Endothelial cell of umbilical vein (primary cell): Measurements from ENCODE around the gene OR10J1. TPM values are rescaled to one million over a fixed set of nuclear protein-coding genes. Genes with fewer than 3 reads are reported as not detected.

Source experiments
- BruUV-seq: library from RNA; stranded (reverse); fragments of 400-500 nt; replicated peaks from 2 replicates; lab custom pipeline; 2021; lab: Mats Ljungman, UMichigan
- CTCF ChIA-PET: fragments of 300-600, 350-600 bp; sonication (Branson Sonifier 250); formaldehyde crosslinking; loops from one replicate; lab custom pipeline; 2021; ENCODE audit warnings: antibody characterized with exemption, inconsistent platforms; lab: Charles Lee
- POLR2A ChIA-PET: fragments of 300-600, 350-600 bp; sonication (Branson Sonifier 250); formaldehyde crosslinking; loops from one replicate; lab custom pipeline; 2021; ENCODE audit warnings: antibody characterized with exemption, inconsistent platforms; lab: Charles Lee
- DNase-seq: peaks from one replicate; pipeline ENCODE4 v3.0.0-alpha.2; 2011; ENCODE audit warnings: low read depth, low spot score
- FAIRE-seq: peaks from 2 replicates; lab custom pipeline; 2011; peaks lifted over from hg19 to GRCh38; lab: Jason Lieb, UNC
- H2AFZ ChIP-seq: 2 replicates; pipeline ENCODE4 v1.6.0; 2012; ENCODE audit warnings: low read depth, low read length, control low read depth, inconsistent platforms
- H3K27ac ChIP-seq: 2 replicates; pipeline ENCODE4 v1.5.1; 2011; ENCODE audit warnings: low read depth, mild to moderate bottlenecking, control low read depth, low read length, moderate library complexity; ENCODE audit not compliant: insufficient read depth
- H3K27me3 ChIP-seq, 2 experiments: 2 replicates each; pipeline versions ENCODE4 v1.6.0 to v1.6.1; 2011; ENCODE audit warnings: low read length in 2 of 2, mixed read lengths in 1 of 2; ENCODE audit not compliant: control insufficient read depth in 2 of 2, insufficient read depth in 2 of 2
- H3K36me3 ChIP-seq, 2 experiments: 2 replicates in 1 of 2; 3 replicates in 1 of 2; pipeline ENCODE4 v1.5.1; 2011; ENCODE audit warnings: low read length in 2 of 2, mild to moderate bottlenecking in 1 of 2, moderate library complexity in 1 of 2; ENCODE audit not compliant: control insufficient read depth in 2 of 2, insufficient read depth in 2 of 2; ENCODE audit errors: extremely low read depth in 1 of 2
- H3K4me1 ChIP-seq: 3 replicates; pipeline ENCODE4 v1.5.1; 2011; ENCODE audit warnings: mild to moderate bottlenecking, low read length; ENCODE audit not compliant: control insufficient read depth, insufficient read depth; ENCODE audit errors: extremely low read depth
- H3K4me2 ChIP-seq: 2 replicates; pipeline ENCODE4 v1.6.1; 2011; ENCODE audit warnings: low read length, control low read depth, mixed read lengths; ENCODE audit not compliant: insufficient read depth
- H3K4me3 ChIP-seq, 3 experiments: fragments of 200-600 bp in 1 of 3; sonication (generic), shearing (Covaris generic) in 1 of 3; replicated peaks in 1 of 3; 2 replicates each; pipeline ENCODE4 v1.5.1; 2011 to 2016; ENCODE audit warnings: control low read depth in 3 of 3, low read length in 3 of 3, mild to moderate bottlenecking in 2 of 3, inconsistent platforms in 1 of 3, low read depth in 1 of 3, moderate library complexity in 1 of 3; ENCODE audit not compliant: insufficient read depth in 1 of 3
- H3K79me2 ChIP-seq: 2 replicates; pipeline ENCODE4 v1.6.0; 2012; ENCODE audit warnings: low read length, inconsistent platforms; ENCODE audit not compliant: control insufficient read depth, insufficient read depth
- H3K9ac ChIP-seq: replicated peaks from 2 replicates; pipeline ENCODE3; 2011; ENCODE audit warnings: low read length, control low read depth; ENCODE audit not compliant: insufficient read depth; ENCODE audit errors: extremely low read depth
- H3K9me1 ChIP-seq: replicated peaks from 3 replicates; pipeline ENCODE4 v1.6.0; 2011; ENCODE audit warnings: mild to moderate bottlenecking, low read length; ENCODE audit not compliant: control insufficient read depth, insufficient read depth; ENCODE audit errors: extremely low read depth
- H3K9me3 ChIP-seq: replicated peaks from 2 replicates; pipeline ENCODE4 v1.5.1; 2012; ENCODE audit warnings: low read length, inconsistent platforms; ENCODE audit not compliant: control insufficient read depth, insufficient read depth
- H4K20me1 ChIP-seq: replicated peaks from 2 replicates; pipeline ENCODE3; 2011; ENCODE audit warnings: mild to moderate bottlenecking, low read length; ENCODE audit not compliant: control insufficient read depth, insufficient read depth; ENCODE audit errors: extremely low read depth
- CTCF ChIP-seq, 2 donors: IDR thresholded peaks; 1 replicate in 1 of 2; 2 replicates in 1 of 2; pipeline ENCODE4 v1.5.1; 2011; ENCODE audit warnings: low read length in 2 of 2, mild to moderate bottlenecking in 2 of 2, moderate library complexity in 2 of 2, control low read depth in 1 of 2, inconsistent platforms in 1 of 2, low read depth in 1 of 2; ENCODE audit not compliant: insufficient read depth in 1 of 2; ENCODE audit errors: extremely low read depth in 1 of 2
- EZH2 ChIP-seq: IDR thresholded peaks from 2 replicates; pipeline ENCODE4 v1.6.1; 2012; ENCODE audit warnings: borderline replicate concordance, low read depth, mild to moderate bottlenecking, moderate library complexity, low read length, inconsistent platforms; ENCODE audit not compliant: severe bottlenecking
- FOS ChIP-seq: IDR thresholded peaks from 2 replicates; pipeline ENCODE4 v1.6.1; 2011; ENCODE audit warnings: mild to moderate bottlenecking, low read length, moderate library complexity, borderline replicate concordance; ENCODE audit not compliant: insufficient read depth
- GATA2 ChIP-seq: IDR thresholded peaks from 2 replicates; pipeline ENCODE4 v1.7.0; 2011; ENCODE audit warnings: low read depth, mild to moderate bottlenecking, moderate library complexity, mixed read lengths, low read length; ENCODE audit not compliant: insufficient read length, insufficient read depth
- JUN ChIP-seq: IDR thresholded peaks from 2 replicates; pipeline ENCODE4 v1.6.1; 2011; ENCODE audit warnings: borderline replicate concordance, low read depth; ENCODE audit not compliant: insufficient read length, insufficient read depth
- MAX ChIP-seq: IDR thresholded peaks from 2 replicates; pipeline ENCODE4 v1.6.1; 2011; ENCODE audit not compliant: insufficient read depth, insufficient read length
- MYC ChIP-seq: IDR thresholded peaks from one replicate; pipeline ENCODE4 v1.6.1; 2011; ENCODE audit warnings: mild to moderate bottlenecking, low read depth, low read length
- POLR2A ChIP-seq: IDR thresholded peaks from 2 replicates; pipeline ENCODE4 v1.6.1; 2012; ENCODE audit warnings: low read depth, mild to moderate bottlenecking, control low read depth, low read length
- POLR2AphosphoS5 ChIP-seq: IDR thresholded peaks from 2 replicates; pipeline ENCODE4 v1.6.1; 2012; ENCODE audit warnings: low read depth, mild to moderate bottlenecking, control low read depth, low read length, moderate library complexity; ENCODE audit not compliant: insufficient read depth
- dilution Hi-C: fragments of 300-500 bp; cut with MboI; formaldehyde crosslinking; loops from one replicate; pipeline ENCODE4 v1.15.0; 2019; ENCODE audit warnings: low sequenced_read_pairs; ENCODE audit not compliant: extremely low pct_ligation_motif_present
- intact Hi-C: fragments of 100-400 bp; cut with micrococcal nuclease; formaldehyde crosslinking; loops from one replicate; pipeline ENCODE4 v1.10.0; 2022
- polyA plus RNA-seq, 4 experiments: library from polyadenylated mRNA; depleted of rRNA in 3 of 4; stranded (reverse) in 3 of 4; unstranded in 1 of 4; fragments of >200 nt; gene quantifications; 2 replicates each; pipeline versions ENCODE4 v1.2.1 to v1.2.3, GENCODE V29; 2011 to 2012; ENCODE audit warnings: missing spikeins in 1 of 4
- total RNA-seq: library from RNA; stranded (reverse); gene quantifications from 2 replicates; pipeline ENCODE4 v1.2.3, GENCODE V29; 2021

The OR10J1 gene
- total and polyA plus RNA-seq, 2 donors (not counting 3 experiments of a cell fraction or from before 2014, with no cell fraction given): not detected

- H3K4me2 ChIP-seq: no peak overlapping the region
- H3K79me2 ChIP-seq: no peaks in the 10 kb centered on the region
- no peaks in the 10 kb centered on the region for H4K20me1 ChIP-seq
- H3K4me1 ChIP-seq: peaks cover 15% of the 10 kb centered on the region
- DNase-seq (no peak), FAIRE-seq (no peak)
- no peaks in the 10 kb centered on the region for H3K9me1 ChIP-seq
- no peaks in the 10 kb centered on the region for H3K9me3 ChIP-seq
- H3K27me3 ChIP-seq: no peaks in the 10 kb centered on the region
- H3K4me3 ChIP-seq: no peak overlapping the region
- no peaks in the 10 kb centered on the region for H3K36me3 ChIP-seq
- H2AFZ ChIP-seq: no peak overlapping the region
- no peak overlapping the region for H3K27ac ChIP-seq
- no peak overlapping the region for H3K9ac ChIP-seq
- POLR2A ChIA-PET: no interaction called here
- CTCF ChIA-PET: no interaction called here
- TF ChIP-seq CTCF (IDR thresholded peaks at IDR 0.05; ENCODE audit: extremely low read depth in 1 of 2, insufficient read depth in 1 of 2, low read depth in 1 of 2, low read length in 2 of 2) (no peak), FOS (no peak), MYC (no peak), POLR2AphosphoS5 (no peak), POLR2A (no peak), MAX (no peak), EZH2 (no peak), GATA2 (no peak), JUN (no peak)
- dilution Hi-C loops: no loop called here
- BruUV-seq: no TSS peak
- intact Hi-C loops: no loop called here
These were observed 25.7 kb downstream of the OR10J1 start for GRCh38 chr1:159465191-159465603.
